ENCODE data around the gene PRAC1. TPM values are rescaled to one million over a fixed set of nuclear protein-coding genes. Genes with fewer than 3 reads are reported as not detected.
A peak's percentile ranks its signal among the peaks of the same experiment; 100 is the strongest.

The PRAC1 gene
- total and polyA plus RNA-seq, 5 experiments from 2014 or later: not detected

DNA sequence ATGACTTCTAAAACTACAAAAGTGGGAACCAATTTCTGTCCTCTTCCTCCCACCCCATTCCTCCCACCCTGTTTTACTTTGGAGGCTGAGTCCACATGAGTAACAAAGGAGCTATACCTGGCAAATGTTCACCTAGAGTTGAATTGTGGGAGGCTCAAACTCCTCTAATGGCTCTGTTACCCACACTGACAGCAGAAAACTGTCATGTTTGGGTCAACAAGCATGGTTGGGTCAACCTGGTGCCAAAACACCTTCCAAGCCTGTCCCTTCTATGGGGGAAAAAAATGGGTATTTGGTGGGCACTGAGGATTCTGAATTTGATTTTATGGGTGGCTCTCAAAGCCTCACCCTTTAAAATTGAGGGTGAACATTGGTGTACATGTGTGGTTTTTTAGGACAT lies 18.2 kb upstream of the PRAC1 start:
- H3K9me3 Mint-ChIP-seq: peaks cover 0 to 17% (median 0%) of the 10 kb centered on the region in 9 donors
- H3K4me1 Mint-ChIP-seq: peaks cover 5 to 11% (median 7%) of the 10 kb centered on the region in 4 donors
- POLR2A ChIA-PET: interaction anchor here (0.7 kb wide), 1 partner anchor 130 kb away, joined by 3 read pairs; the partner anchor contains the start of gene HOXB7

DNA sequence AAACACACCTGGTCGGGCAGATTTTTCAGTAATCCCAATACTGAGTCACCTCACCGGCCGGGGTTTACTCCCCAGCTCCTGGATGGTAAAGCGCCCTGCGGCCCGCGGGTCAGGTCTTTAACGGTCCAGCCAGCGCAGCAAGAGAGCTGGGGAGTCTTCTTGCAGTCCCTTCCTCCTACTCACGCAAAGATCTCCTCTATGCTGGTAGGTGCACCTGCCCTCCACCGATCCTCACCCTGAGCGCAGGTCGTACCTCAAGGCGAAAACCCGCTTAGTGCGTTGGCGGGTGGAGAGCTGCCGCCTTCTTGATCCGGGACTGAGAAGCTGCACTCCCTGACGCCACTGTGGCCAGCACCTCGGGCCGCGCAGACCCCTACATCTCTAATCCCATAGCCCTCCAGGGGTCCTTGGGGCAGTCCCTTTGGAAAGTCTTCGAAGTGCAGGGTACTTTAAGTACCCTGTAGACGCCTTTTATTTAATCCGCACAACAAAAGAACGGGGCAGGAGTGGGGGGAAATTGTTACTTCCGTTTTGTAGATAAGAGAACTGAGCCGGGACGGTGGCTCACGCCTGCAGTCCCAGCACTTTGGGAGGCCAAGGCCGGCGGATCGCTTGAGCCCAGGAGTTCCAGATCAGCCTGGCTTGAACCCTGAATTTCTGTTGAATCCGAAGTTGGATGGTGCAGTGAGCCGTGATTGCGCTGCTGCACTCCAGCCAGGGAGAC lies 16.6 kb upstream of the PRAC1 start:
- peaks cover 2 to 4% (median 3%) of the 10 kb centered on the region in 3 donors for H3K36me3 Mint-ChIP-seq
- H3K9me3 Mint-ChIP-seq: peaks cover 0 to 17% (median 0%) of the 10 kb centered on the region in 9 donors
- H3K27me3 Mint-ChIP-seq: peaks cover 61 to 98% (median 85%) of the 10 kb centered on the region in 5 donors
- POLR2A ChIA-PET: interaction anchor here (1.6 kb wide), 1 partner anchor 9 kb away, joined by 4 read pairs; no protein-coding TSS in a partner anchor
- peaks cover 5 to 11% (median 9%) of the 10 kb centered on the region in 4 donors for H3K4me1 Mint-ChIP-seq
- H3K4me3 Mint-ChIP-seq: peak overlapping the region; percentile 26 to 62 (median 50)
- H3K27ac Mint-ChIP-seq: no peak overlapping the region
- no peak for DNase-seq
- ATAC-seq: peak; percentile 27 to 46

More for the DNA sequence above, 18.2 kb upstream of the PRAC1 start:
- ATAC-seq (no peak), DNase-seq (no peak)
- Mint-ChIP-seq H3K4me3 (no peak overlapping the region), H3K27me3 (peaks cover 58 to 97% (median 81%) of the 10 kb centered on the region in 5 donors), H3K36me3 (peaks cover 2 to 4% (median 3%) of the 10 kb centered on the region in 3 donors), H3K27ac (no peak overlapping the region)

DNA sequence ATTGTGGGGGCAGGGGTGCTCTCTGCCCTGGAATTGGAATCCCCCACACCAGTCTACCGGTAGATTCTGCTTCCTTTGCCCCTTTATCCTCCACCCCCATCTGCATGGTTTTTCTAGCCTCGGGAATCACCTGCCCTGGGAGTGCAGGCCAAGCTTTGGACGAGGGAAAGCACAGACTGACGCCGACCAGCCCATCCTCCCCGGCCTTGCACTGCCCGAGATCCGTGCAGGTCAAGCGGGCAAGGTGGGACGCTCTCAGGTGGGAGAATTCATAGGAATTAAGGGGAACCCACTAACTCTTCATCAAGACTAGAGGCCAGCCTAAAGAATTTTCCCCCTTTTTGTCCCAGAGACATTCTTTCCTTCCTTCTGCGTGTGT lies 16.1 kb upstream of the PRAC1 start:
- Mint-ChIP-seq H3K9me3 (peaks cover 0 to 17% (median 0%) of the 10 kb centered on the region in 9 donors), H3K4me3 (peak overlapping the region in 1 of 10 donors; percentile 36), H3K36me3 (peaks cover 2 to 8% (median 8%) of the 10 kb centered on the region in 3 donors), H3K4me1 (peaks cover 11 to 17% (median 14%) of the 10 kb centered on the region in 4 donors), H3K27me3 (peaks cover 60 to 98% (median 85%) of the 10 kb centered on the region in 5 donors), H3K27ac (no peak overlapping the region)
- DNase-seq: no peak
- no peak for ATAC-seq
- POLR2A ChIA-PET: interaction anchor here (1.6 kb wide), 1 partner anchor 9 kb away, joined by 4 read pairs; no protein-coding TSS in a partner anchor

DNA sequence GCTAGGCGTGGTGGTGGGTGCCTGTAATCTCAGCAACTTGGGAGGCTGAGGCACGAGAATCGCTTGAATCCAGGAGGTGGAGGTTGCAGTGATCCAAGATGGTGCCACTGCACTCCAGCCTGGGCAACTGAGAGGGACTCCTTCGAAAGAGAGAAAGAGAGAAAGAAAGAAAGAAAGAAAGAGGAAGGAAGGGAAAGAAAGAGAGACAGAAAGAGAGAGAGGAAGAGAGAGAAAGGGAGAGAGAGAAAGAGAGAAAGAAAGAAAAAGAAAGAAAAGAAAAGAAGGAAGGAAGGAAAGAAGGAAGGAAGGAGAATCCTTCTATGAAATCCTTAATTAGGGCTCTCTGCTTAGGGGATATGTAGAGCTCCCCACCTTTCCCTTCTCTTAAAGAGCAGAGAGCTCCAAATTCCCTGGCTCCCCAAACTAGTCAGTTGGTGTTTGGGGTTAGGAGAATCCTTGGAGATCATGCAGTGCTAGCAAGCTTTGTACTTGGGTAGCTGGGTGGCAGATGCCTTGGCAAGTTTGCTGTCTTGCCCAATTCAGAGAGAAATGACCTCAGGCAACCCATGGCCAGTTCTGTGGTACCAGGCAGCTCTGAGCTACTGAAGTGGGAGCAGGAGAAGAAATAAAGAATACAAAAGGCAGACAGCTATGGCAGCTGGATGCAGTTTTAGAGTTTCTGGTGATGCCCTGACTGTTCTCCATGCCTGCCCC lies 15.2 kb upstream of the PRAC1 start:
- DNase-seq (no peak), ATAC-seq (no peak)
- POLR2A ChIA-PET: interaction anchor here (1.6 kb wide), 1 partner anchor 8 kb away, joined by 4 read pairs; no protein-coding TSS in a partner anchor
- Mint-ChIP-seq H3K27me3 (peaks cover 56 to 96% (median 84%) of the 10 kb centered on the region in 5 donors), H3K4me1 (peaks cover 15 to 25% (median 20%) of the 10 kb centered on the region in 4 donors), H3K27ac (no peak overlapping the region), H3K9me3 (peaks cover 0 to 17% (median 0%) of the 10 kb centered on the region in 9 donors), H3K4me3 (peak overlapping the region in 1 of 10 donors; percentile 80), H3K36me3 (peaks cover 2 to 9% (median 8%) of the 10 kb centered on the region in 3 donors)

DNA sequence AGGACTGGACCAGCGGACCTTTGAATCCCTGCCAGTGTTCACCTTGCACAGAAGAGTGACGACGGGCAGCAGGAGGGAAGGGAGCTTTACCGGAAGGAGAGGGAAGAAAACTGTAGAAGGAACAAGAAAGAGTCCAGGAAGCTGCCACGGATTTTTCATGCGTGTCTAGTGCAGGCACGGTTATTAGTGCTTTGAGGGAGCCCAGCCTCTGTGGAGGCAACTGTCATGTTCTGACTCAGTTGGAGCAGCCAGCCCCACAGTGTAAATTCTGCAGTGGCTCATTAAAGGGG lies 12.7 kb upstream of the PRAC1 start:
- peaks cover 18 to 25% (median 21%) of the 10 kb centered on the region in 4 donors for H3K4me1 Mint-ChIP-seq
- DNase-seq (no peak), ATAC-seq (no peak)
- H3K27ac Mint-ChIP-seq: no peak overlapping the region
- POLR2A ChIA-PET: interaction anchor here (1.2 kb wide), 1 partner anchor 10 kb away, joined by 3 read pairs; no protein-coding TSS in a partner anchor
- H3K36me3 Mint-ChIP-seq: peaks cover 2 to 8% (median 8%) of the 10 kb centered on the region in 3 donors
- H3K9me3 Mint-ChIP-seq: peaks cover 0 to 9% (median 0%) of the 10 kb centered on the region in 9 donors
- peaks cover 60 to 96% (median 88%) of the 10 kb centered on the region in 5 donors for H3K27me3 Mint-ChIP-seq
- no peak overlapping the region for H3K4me3 Mint-ChIP-seq

DNA sequence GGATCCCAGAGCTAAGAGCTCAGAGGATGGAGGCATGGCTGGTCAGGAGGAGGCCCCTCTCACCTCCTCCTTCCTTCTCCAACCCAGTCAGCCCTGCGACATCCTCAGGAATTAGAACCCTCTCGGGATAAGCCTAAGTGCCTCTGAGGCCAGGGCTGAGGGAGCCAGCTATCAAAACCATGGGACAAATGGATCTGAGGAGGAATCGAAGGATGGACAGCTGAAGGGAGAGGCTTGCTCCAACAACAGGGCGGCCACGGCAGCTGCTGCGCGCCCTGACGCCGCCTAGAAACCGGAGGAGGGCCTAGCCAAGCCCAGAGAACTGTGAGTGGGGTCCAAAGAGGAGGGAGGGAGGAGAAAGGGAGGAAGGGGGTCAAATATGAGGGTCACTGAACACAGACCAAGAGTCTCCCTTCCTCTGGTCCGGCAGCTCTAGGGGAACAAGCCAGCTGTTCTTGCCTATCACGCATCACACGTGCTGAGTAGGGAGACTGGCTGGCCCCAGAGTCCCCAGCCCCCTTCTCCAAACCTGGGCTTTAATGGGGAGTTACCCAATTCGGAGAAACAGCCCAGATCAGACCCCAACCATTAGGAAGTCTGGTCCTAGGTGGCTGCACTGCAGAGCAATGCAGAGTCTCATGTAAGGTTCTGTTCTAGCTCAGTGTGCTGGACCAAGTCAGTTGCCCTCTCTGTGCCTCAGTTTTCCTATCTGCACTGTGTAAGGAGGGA lies 12.2 kb upstream of the PRAC1 start:
- ATAC-seq: no peak
- no peak for DNase-seq
- Mint-ChIP-seq H3K36me3 (peaks cover 2 to 9% (median 8%) of the 10 kb centered on the region in 3 donors), H3K9me3 (peaks cover 0 to 6% (median 0%) of the 10 kb centered on the region in 9 donors), H3K27ac (peak overlapping the region in 1 of 10 donors; percentile 44), H3K27me3 (peaks cover 62 to 97% (median 89%) of the 10 kb centered on the region in 5 donors), H3K4me1 (peaks cover 19 to 26% (median 22%) of the 10 kb centered on the region in 4 donors), H3K4me3 (peak overlapping the region in 1 of 10 donors; percentile 64)
- POLR2A ChIA-PET: interaction anchor here (1.0 kb wide), 1 partner anchor 9 kb away, joined by 4 read pairs; no protein-coding TSS in a partner anchor

DNA sequence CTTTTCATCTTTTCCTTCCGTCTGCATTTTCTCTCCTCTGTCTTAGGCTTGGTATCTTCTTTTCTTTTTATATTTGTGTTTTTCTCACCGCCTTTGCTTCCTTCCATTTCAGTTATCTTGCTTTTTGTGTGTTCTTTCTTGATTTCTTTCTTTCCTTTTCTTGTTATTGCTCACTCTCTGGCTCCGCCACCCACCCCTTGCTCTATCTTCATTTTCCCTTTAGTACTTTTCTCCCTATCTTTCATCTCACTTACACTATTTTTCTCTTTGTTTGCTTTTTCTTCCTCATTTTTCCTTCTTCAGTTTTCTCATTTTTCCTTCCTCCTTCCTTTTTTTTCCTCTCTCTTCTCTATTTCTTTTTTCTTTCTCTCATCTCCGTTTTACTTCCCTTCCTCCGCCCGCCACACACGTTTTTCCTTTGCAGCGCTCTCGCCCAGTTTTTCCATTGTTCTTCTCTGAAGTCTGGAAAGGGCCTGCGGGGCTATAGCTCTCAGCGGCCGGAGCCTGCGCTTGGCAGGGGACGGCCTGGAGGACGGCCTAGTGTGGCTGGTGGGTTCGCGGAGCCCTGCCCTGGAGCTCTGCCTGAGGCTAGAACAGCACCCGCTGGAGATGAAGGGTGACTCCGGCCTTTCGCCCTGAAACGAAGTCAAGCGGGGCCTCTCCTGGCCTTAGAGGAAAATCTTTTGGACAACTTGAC lies 11.5 kb upstream of the PRAC1 start:
- ATAC-seq: no peak
- Mint-ChIP-seq H3K27me3 (peaks cover 58 to 97% (median 86%) of the 10 kb centered on the region in 5 donors), H3K27ac (no peak overlapping the region), H3K36me3 (peaks cover 0 to 10% (median 9%) of the 10 kb centered on the region in 3 donors), H3K4me1 (peaks cover 16 to 26% (median 21%) of the 10 kb centered on the region in 4 donors), H3K4me3 (peak overlapping the region; percentile 4 to 80 (median 64)), H3K9me3 (no peaks in the 10 kb centered on the region)
- POLR2A ChIA-PET: interaction anchor here (1.0 kb wide), 1 partner anchor 9 kb away, joined by 4 read pairs; no protein-coding TSS in a partner anchor
- no peak for DNase-seq

DNA sequence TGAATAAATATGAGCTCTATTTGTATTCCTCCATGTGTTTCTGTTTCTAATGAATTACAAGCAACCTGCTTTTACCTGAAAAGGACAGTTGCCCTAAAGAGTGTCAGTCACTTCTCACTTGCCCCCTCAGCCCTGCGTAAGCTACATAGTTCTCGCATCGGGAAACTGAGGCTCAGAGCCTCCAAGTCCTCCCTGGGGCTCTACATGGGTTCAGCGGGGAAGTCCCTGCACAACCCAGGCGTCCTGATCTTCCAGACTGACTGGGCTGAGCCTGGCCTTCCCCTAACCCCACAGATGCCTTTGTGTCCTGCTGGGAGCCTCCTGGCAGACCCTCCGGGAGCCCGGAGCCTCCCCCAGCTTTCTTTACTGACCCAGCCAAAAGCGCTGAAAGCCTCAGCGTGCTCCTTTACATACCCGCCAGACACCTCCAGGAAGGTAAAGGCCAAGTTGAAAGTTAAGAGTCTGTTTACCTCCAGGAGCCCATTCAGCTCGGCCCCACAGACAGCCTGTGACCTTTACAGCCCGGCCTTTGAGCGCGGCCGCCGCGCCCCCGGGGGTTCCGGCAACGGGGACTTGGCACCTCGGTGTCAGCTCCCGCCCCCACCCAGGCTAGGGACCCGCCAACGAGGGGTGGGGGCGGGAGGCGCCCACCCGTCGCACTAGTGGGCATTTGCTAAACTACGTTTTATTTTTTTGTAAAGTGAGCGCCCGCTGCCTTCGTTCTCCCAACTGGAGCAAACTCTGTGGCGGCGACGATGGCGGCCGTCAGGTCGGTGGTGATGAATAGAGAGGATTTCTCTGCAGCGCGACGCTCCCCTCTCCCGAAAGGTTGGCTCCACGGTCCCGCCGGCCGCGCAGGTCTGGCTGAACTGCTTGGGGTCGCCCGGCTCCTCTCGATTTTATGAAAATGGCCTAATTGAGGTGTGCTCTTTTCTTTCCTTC lies 10.6 kb upstream of the PRAC1 start:
- Mint-ChIP-seq H3K27ac (no peak overlapping the region), H3K36me3 (peaks cover 0 to 12% (median 9%) of the 10 kb centered on the region in 3 donors), H3K4me3 (peak overlapping the region in 9 of 10 donors; percentile 34 to 80 (median 64)), H3K9me3 (no peaks in the 10 kb centered on the region), H3K27me3 (peaks cover 54 to 99% (median 84%) of the 10 kb centered on the region in 5 donors), H3K4me1 (peaks cover 21 to 34% (median 23%) of the 10 kb centered on the region in 4 donors)
- DNase-seq (no peak), ATAC-seq (no peak)
- POLR2A ChIA-PET: interaction anchor here (0.7 to 1.1 kb wide), 3 partner anchors 10 to 18 kb away, joined by 3 to 4 read pairs (median 3); partner anchors contain the start of gene PRAC2

DNA sequence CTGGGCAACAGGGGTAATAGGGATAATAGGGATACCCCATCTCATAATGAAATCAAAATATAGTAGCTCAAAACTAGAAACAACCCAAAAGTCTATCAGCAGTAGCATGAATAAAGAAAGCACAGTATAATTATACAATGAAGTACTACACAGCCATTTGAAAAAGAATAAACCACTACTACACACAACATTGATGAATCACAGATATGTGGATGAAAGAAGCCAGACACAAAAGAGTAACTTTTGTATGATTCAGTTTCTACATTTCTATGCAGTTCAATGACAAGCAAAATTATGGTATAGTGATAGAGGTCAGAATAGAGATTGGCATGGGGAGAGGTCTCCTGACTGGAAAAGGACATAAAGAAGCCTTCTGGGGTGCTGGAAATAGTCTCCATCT lies 9.0 kb upstream of the PRAC1 start:
- no peak for ATAC-seq
- no peak overlapping the region for H3K27ac Mint-ChIP-seq
- POLR2A ChIA-PET: interaction anchor here (0.6 kb wide), 1 partner anchor 626 kb away, joined by 3 read pairs; no protein-coding TSS in a partner anchor
- peaks cover 58 to 99% (median 87%) of the 10 kb centered on the region in 5 donors for H3K27me3 Mint-ChIP-seq
- no peaks in the 10 kb centered on the region for H3K9me3 Mint-ChIP-seq
- H3K36me3 Mint-ChIP-seq: peaks cover 0 to 13% (median 9%) of the 10 kb centered on the region in 3 donors
- no peak for DNase-seq
- H3K4me1 Mint-ChIP-seq: peaks cover 23 to 43% (median 27%) of the 10 kb centered on the region in 4 donors
- H3K4me3 Mint-ChIP-seq: no peak overlapping the region

DNA sequence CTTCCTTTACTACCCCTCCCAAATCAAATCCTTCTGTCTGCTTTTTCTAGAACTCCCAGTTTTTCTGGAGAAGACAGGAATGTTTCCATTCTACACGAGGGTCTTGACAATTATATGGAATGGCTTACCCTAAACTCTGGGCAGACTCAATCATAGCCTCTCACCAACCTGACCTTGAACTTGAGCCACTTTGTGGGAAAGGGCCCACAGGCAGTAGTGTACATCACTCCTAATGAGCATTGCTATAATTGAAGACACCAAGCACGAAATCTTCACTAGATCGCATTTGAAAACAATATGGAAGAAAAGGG lies 7.9 kb upstream of the PRAC1 start:
- POLR2A ChIA-PET: interaction anchor here (1.2 kb wide), 1 partner anchor 8 kb away, joined by 4 read pairs; no protein-coding TSS in a partner anchor
- H3K36me3 Mint-ChIP-seq: peaks cover 0 to 13% (median 9%) of the 10 kb centered on the region in 3 donors
- H3K27me3 Mint-ChIP-seq: peaks cover 56 to 99% (median 85%) of the 10 kb centered on the region in 5 donors
- H3K27ac Mint-ChIP-seq: no peak overlapping the region
- peak overlapping the region in 1 of 10 donors; percentile 7 for H3K4me3 Mint-ChIP-seq
- peaks cover 28 to 46% (median 30%) of the 10 kb centered on the region in 4 donors for H3K4me1 Mint-ChIP-seq
- no peaks in the 10 kb centered on the region for H3K9me3 Mint-ChIP-seq
- ATAC-seq (no peak), DNase-seq (no peak)
